IPS-18c (cell line): Measurements from ENCODE around the gene KIAA1191.
A peak's percentile ranks its signal among the peaks of the same experiment; 100 is the strongest.
"Not testable (repeated sequence)": the region's sequence is repeated elsewhere in the genome, so short reads cannot be mapped to it uniquely, and the experiment has no call there.

Experiments
- H3K4me3 ChIP-seq: 2 replicates; pipeline ENCODE4 v1.7.0; 2013; ENCODE audit warnings: low read depth, mild to moderate bottlenecking, low read length, moderate library complexity; ENCODE audit not compliant: insufficient read depth
- H3K9me3 ChIP-seq: one replicate; pipeline ENCODE4 v1.6.1; 2013; ENCODE audit warnings: mild to moderate bottlenecking, low read length, moderate library complexity; ENCODE audit not compliant: control insufficient read depth, insufficient read depth

Gene KIAA1191, protein sequence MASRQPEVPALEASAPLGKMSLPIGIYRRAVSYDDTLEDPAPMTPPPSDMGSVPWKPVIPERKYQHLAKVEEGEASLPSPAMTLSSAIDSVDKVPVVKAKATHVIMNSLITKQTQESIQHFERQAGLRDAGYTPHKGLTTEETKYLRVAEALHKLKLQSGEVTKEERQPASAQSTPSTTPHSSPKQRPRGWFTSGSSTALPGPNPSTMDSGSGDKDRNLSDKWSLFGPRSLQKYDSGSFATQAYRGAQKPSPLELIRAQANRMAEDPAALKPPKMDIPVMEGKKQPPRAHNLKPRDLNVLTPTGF

DNA sequence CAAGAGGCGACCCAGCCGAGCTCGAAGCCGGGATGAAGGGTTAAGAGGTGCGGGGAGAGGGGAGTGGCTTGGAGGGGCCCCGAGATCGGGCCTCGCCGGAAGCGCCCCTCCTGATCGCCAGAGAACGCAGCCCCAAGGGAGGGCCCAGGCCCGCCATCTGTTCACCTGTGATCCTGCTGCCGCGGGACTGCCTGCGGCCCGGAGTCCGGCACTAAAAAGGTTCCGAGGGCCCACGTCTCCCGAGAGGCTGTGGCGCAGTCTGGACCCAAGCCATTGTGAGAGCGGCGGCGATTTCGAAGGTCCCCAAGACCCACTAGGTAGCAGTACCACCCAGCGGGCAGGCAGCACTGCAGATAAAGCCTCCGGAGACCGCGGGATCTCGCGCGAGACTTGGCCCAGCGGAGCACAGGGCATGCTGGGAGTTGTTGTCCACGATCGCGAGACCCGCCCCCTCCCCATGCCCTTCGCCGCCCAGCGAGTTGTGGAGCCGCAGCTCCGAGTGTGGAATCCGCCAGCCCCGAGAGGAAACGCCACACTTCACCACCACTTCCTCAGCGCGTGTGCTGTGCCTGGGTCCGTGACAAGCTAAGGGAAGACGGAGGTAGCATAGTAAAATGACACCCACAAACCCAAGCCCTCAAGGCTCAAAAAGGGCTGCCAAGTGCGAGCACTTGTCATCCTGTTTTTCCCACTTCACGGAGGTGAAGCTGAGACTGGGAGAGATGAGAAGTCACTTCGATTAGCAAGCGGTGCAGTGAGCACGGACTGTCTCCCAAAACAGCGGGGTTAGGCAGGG, at the start of gene KIAA1191:
TSS of gene KIAA1191 (minus strand) at position 328 of the 796 bp plus-strand sequence. CDS start 2,256 bp downstream, outside the sequence.
- Histone ChIP-seq H3K4me3 (peak within 1 kb of the TSS; percentile 98), H3K9me3 (peaks cover 2% of the 10 kb centered on the region)

DNA sequence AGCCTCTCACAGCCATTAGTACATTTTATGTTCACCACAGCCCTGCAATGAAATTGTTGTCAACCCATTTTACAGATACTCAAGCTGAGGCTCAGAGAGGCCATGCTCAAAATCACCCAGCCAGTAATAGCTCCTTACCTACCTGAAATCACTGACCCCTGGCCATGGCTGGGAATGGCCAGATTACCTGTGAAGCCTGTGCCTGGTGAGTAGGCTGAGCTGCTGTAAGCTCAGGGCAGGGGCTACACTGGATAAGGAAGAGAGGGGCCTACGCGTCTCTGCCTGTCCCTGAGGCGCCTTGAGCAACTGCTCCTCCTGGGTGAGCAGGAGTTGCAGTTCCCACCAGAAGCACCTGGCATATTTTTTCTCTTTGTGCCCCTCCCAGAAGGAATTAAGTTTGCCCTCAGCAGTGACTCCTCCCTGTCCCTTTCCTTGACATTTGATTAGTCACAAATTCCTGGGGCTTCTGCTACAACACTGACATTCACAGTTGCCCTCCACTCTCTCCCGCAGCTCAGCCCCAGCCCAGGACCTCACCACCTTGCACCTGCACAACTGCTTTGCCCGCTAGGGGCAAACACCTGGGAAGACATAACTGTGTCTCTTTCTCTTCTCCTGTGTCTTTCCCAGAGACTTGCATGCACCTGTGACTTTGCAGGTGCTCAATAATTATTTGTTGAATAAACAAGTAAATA, 49.1 kb upstream of the KIAA1191 start:
- Histone ChIP-seq H3K9me3 (peaks cover 1% of the 10 kb centered on the region), H3K4me3 (no peak overlapping the region)

GRCh38 chr5:176409765-176410164, 48.2 kb upstream of the KIAA1191 start:
- H3K4me3 ChIP-seq = no peak overlapping the region
- no peaks in the 10 kb centered on the region for H3K9me3 ChIP-seq

DNA sequence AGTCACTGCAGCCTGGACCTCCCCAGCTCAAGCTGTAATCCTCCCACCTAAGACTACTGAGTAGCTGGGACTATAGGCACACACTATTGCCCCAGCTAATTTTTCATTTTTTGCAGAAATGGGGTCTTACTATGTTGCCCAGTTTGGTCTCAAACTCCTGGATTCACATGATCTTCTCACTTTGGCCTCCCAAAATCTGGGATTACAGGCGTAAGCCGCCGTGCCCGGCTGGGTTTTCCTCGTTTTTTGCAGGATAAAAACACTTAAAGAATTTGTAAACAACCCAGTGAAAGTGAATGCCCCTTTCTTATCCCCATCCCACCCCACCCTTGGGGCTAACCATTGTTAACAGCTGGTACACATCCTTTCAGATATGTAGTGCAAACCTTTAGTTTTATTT, 47.0 kb upstream of the KIAA1191 start:
- H3K9me3 ChIP-seq = no peaks in the 10 kb centered on the region
- no peak overlapping the region for H3K4me3 ChIP-seq

- not testable (repeated sequence) for H3K4me3 ChIP-seq, H3K9me3 ChIP-seq
These were observed 46.6 kb upstream of the KIAA1191 start for GRCh38 chr5:176408252-176408573.

- Histone ChIP-seq H3K9me3 (no peaks in the 10 kb centered on the region), H3K4me3 (no peak overlapping the region)
These were observed 46.1 kb upstream of the KIAA1191 start for GRCh38 chr5:176407456-176408251.

GRCh38 chr5:176406436-176407052, 45.0 kb upstream of the KIAA1191 start:
- Histone ChIP-seq H3K4me3 (no peak overlapping the region), H3K9me3 (no peaks in the 10 kb centered on the region)

GRCh38 chr5:176405656-176406435, 44.3 kb upstream of the KIAA1191 start:
- no peaks in the 10 kb centered on the region for H3K9me3 ChIP-seq
- H3K4me3 ChIP-seq = no peak overlapping the region

- H3K4me3 ChIP-seq = no peak overlapping the region
- H3K9me3 ChIP-seq = no peaks in the 10 kb centered on the region
These were observed 40.0 kb upstream of the KIAA1191 start for GRCh38 chr5:176401281-176402205.

DNA sequence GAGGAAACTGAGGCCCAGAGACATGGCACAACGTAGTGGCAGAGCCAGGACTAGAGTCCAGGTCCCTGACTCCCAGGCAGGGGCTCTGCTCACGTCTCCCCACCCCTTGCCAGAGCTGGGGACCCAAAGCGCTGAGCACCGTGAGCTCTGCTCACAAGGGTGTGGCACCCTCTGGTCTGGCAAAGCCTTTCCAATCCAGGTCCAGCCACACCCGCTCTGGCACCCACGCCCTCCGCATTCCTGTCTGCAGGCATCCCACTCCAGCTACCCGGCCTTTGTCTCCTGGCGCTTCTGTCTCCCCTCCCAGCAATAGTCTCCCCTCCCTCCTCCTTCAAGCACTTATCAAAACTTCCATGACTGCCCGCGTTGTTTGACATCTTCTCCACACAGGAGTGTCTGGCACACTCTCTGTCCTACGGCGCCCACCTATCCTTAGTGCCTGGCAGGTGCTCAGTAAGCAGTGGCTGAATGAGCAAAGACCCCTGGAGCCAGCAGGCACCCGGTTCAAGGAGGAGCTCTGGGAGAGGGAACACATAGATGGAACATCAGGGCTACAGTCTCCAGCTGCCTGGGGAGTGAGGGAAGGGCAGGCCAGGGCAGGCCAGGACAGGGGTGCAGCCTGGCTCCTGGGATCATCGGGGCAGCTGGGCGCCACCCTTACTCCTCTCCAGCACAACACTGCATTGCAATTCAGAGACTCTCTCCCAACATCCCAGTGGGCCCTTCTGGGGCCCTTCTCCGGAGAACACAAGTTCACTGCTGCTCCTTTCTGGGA, 39.0 kb upstream of the KIAA1191 start:
- H3K4me3 ChIP-seq = no peak overlapping the region

GRCh38 chr5:176397736-176398420, 36.3 kb upstream of the KIAA1191 start:
- no peak overlapping the region for H3K4me3 ChIP-seq
- H3K9me3 ChIP-seq = no peaks in the 10 kb centered on the region

More for the DNA sequence above, 39.0 kb upstream of the KIAA1191 start:
- H3K9me3 ChIP-seq = no peaks in the 10 kb centered on the region

DNA sequence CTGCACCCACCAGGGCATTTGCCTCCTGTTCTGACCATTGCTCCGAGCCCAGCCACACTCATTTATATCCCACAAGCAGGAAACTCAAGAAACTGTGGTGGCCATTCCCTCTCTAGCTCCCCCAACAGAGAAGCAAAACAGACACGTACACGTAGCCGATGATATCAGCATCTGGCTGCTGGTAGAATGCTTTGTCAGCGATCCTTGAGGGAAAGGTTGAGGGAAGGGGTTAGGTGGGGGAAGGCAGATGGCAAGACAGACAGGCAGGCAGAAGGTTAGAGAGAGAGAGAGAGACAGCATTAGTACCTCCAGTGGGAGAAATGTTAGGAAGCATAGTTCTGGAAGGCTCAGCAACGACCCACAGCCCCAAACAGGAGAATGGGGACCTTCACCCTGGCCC, 34.8 kb upstream of the KIAA1191 start:
- Histone ChIP-seq H3K9me3 (no peaks in the 10 kb centered on the region), H3K4me3 (no peak overlapping the region)

DNA sequence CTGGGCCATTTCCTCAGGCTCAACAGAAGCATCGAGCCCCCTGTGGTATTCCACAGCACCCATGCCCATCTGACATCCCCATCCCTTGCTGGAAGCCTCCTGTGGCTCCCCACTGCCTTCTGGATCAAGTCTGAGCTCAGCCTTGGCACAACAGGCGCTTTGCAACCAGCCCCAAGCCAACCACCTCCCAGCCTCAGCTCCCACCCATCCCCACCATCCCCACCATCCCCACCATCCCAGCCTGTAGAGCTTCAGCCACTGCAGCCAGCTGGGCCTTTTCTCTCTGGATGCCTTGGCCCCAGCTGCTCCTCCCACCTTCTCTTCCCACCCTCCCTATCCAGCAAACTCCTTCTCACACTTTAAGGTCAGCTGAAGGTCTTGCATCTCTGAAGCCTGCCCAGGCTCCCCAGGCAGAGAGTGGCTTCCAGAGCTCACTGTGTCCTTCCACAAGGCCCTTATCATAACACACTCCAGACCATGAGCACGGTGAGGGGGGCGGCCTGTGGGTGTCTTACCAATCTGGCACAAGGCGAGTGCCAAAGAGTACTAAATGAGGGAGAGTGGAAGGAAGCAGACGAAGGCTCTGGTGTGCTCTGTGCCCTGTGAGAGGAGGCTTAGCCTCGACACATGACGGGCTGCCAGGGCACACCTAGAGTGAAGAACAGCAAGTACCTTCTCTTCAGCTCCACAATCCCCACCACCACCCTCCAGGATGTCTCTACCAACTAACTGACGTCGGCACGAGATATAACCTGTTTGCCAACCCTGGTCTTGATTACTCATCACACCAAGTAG, 33.5 kb upstream of the KIAA1191 start:
- Histone ChIP-seq H3K4me3 (no peak overlapping the region), H3K9me3 (no peaks in the 10 kb centered on the region)
